GM10847 (cell line): Measurements from ENCODE around the gene PLCZ1.

ENCODE experiments used
- POLR2A ChIP-seq: IDR thresholded peaks from 2 replicates; pipeline ENCODE4 v1.6.1; 2011; ENCODE audit not compliant: insufficient read length; ENCODE audit errors: extremely low read depth

PLCZ1 gene

GRCh38 chr12:18653465-18653864 is 84.3 kb downstream of the PLCZ1 start:
- no peak for TF ChIP-seq POLR2A

GRCh38 chr12:18652596-18652995 is 85.2 kb downstream of the PLCZ1 start:
- TF ChIP-seq POLR2A: no peak

- TF ChIP-seq POLR2A: no peak
Measured at GRCh38 chr12:18651525-18651924, 86.3 kb downstream of the PLCZ1 start.

- TF ChIP-seq POLR2A: no peak
Measured at GRCh38 chr12:18646286-18646890, 91.4 kb downstream of the PLCZ1 start.

- no peak for TF ChIP-seq POLR2A
Measured at GRCh38 chr12:18644564-18644963, 93.2 kb downstream of the PLCZ1 start.

GRCh38 chr12:18643681-18644080 is 94.1 kb downstream of the PLCZ1 start:
- TF ChIP-seq POLR2A: no peak

GRCh38 chr12:18640321-18640955 is 97.4 kb downstream of the PLCZ1 start:
- TF ChIP-seq POLR2A: no peak

GRCh38 chr12:18634382-18634781 is 103.4 kb downstream of the PLCZ1 start:
- no peak for TF ChIP-seq POLR2A
